Activated B cell treated with CpG ODN at 0.5 μM for 24 hours (primary cell): ENCODE results near the gene SLC29A3. TPM values are rescaled to one million over a fixed set of nuclear protein-coding genes. Genes with fewer than 3 reads are reported as not detected.
A peak's percentile ranks its signal among the peaks of the same experiment; 100 is the strongest.

Source experiments
- ATAC-seq: fragments of 200-7000 bp; cut with Tn5 transposase; one replicate; pipeline ENCODE4 v1.10.0; 2021; ENCODE audit warnings: low read depth, mild to moderate bottlenecking, moderate library complexity
- CTCF ChIA-PET: fragments of 350-600 bp; sonication (Branson Sonifier 250); formaldehyde crosslinking; loops from one replicate; lab custom pipeline; 2021; ENCODE audit warnings: antibody characterized with exemption; lab: Charles Lee
- POLR2A ChIA-PET: fragments of 350-600 bp; sonication (Branson Sonifier 250); formaldehyde crosslinking; loops from one replicate; lab custom pipeline; 2021; ENCODE audit warnings: antibody characterized with exemption; lab: Charles Lee
- DNase-seq: peaks from one replicate; pipeline ENCODE4 v3.0.0; 2022
- H3K27ac Mint-ChIP-seq: one replicate; pipeline ENCODE4 v1.8.0; 2020; ENCODE audit warnings: mixed read lengths
- H3K27me3 Mint-ChIP-seq: one replicate; pipeline ENCODE4 v1.8.0; 2021; ENCODE audit warnings: mixed read lengths
- H3K36me3 Mint-ChIP-seq: one replicate; pipeline ENCODE4 v1.8.0; 2021; ENCODE audit warnings: low read depth, mixed read lengths
- H3K4me1 Mint-ChIP-seq: one replicate; pipeline ENCODE4 v1.8.0; 2021; ENCODE audit warnings: mixed read lengths
- H3K4me3 Mint-ChIP-seq: one replicate; pipeline ENCODE4 v1.8.0; 2020; ENCODE audit warnings: mild to moderate bottlenecking, mixed read lengths
- H3K9me3 Mint-ChIP-seq: one replicate; pipeline ENCODE4 v1.8.0; 2020; ENCODE audit warnings: mixed read lengths
- CTCF ChIP-seq: fragments of 200-600 bp; IDR thresholded peaks from one replicate; pipeline ENCODE4 v1.8.0; 2022; ENCODE audit warnings: antibody characterized with exemption, mild to moderate bottlenecking
- intact Hi-C: fragments of 100-400 bp; cut with micrococcal nuclease; formaldehyde crosslinking; loops from one replicate; pipeline ENCODE4 v1.15.1; 2024
- total RNA-seq: library from RNA; stranded (reverse); gene quantifications from 2 replicates; pipeline ENCODE4 v1.2.3, GENCODE V29; 2022

SLC29A3 gene
- total RNA-seq, 1 donor from 2014 or later, result 4.3 TPM

DNA sequence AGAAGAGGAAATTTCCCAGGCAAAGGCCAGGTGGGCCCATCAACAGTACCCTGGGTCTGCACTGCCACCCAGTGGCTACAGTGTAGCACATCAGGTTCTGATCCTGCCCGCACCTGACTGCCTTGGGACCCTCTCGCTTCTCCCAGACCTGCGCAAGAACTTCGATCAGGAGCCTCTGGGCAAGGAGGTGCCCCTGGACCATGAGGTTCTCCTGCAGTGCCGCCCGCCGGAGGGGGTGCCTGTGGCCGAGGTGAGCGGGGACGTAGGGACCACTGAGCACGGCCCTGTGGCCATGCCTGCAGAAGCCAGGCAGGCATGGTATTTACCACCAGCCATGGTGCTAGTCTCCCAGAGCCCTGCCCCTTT lies 33.9 kb upstream of the SLC29A3 start:
- intact Hi-C loops, result loop anchor here (1.0 to 5.0 kb wide), 2 partner anchors 360 to 733 kb away; no protein-coding TSS in a partner anchor
- DNase-seq (peak; percentile 26), ATAC-seq (peak; percentile 76)
- TF ChIP-seq CTCF, result no peak
- POLR2A ChIA-PET, result interaction anchor here (0.9 kb wide), 1 partner anchor 9 kb away, joined by 3 read pairs; no protein-coding TSS in a partner anchor
- Mint-ChIP-seq H3K9me3 (no peaks in the 10 kb centered on the region), H3K4me3 (no peak overlapping the region), H3K27ac (no peak overlapping the region), H3K27me3 (peaks cover under 1% of the 10 kb centered on the region), H3K36me3 (no peaks in the 10 kb centered on the region), H3K4me1 (peaks cover 4% of the 10 kb centered on the region)
- CTCF ChIA-PET, result interaction anchor here (1.5 kb wide), 1 partner anchor 9 kb away, joined by 4 read pairs; no protein-coding TSS in a partner anchor

DNA sequence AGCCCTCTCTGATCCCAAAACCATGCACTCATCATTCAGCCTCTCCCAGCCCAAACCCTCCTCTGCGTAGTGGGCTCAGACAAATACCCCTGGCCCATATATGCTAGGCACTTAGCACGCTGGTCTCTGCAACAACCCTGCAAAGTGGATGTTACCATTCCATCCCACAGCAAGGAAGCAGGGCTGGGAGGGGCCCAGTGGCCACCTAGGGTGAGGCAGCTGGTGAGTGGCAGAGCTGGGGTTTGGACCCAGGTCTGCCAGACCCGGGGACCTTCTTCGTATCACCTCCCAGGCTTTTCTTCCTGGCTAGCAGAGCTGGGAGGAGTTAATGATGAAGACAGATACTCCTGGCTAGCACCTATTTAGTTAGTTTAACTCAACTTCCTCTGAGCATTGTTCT lies 33.1 kb upstream of the SLC29A3 start:
- no peaks in the 10 kb centered on the region for H3K9me3 Mint-ChIP-seq
- ATAC-seq (no peak), DNase-seq (no peak)
- no peak overlapping the region for H3K27ac Mint-ChIP-seq
- no peak overlapping the region for H3K4me3 Mint-ChIP-seq
- peaks cover 4% of the 10 kb centered on the region for H3K4me1 Mint-ChIP-seq
- intact Hi-C loops, result loop anchor here (1.0 to 5.0 kb wide), 2 partner anchors 361 to 734 kb away; no protein-coding TSS in a partner anchor
- H3K27me3 Mint-ChIP-seq, result no peaks in the 10 kb centered on the region
- no peaks in the 10 kb centered on the region for H3K36me3 Mint-ChIP-seq
- ChIA-PET CTCF (interaction anchor here (1.5 kb wide), 1 partner anchor 10 kb away, joined by 4 read pairs; no protein-coding TSS in a partner anchor), POLR2A (no interaction called here)
- no peak for TF ChIP-seq CTCF

DNA sequence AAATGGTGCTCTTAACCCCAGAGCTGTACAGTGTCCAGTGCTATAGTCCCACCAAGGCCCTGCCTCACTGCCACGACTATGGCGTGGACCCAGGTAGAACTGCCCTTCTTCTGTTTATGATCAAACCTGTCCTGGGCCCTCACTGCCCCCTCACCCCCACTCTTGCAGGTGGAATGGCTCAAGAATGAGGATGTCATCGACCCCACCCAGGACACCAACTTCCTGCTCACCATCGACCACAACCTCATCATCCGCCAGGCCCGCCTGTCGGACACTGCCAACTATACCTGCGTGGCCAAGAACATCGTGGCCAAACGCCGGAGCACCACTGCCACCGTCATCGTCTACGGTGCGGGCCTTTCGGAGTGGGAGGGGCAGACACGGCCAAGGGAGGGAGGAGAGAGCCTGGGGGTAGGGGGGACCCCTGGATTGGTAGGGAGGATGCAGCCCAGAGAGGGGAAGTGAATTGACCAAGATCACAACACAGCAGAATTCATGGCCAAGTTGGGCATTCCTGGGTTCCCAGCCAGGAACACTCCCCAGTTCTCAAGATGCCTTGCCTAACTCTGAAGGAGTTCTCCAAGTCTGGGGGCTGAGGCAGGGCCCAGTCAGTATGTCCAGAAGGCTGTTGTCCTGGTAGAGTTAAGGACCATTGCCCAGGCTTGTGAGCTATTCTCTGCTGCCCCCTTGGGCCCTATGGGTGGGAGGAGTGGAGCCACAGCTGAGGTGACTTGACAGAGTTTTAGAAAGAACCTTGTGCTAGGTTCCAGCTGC lies 32.4 kb upstream of the SLC29A3 start:
- Mint-ChIP-seq H3K27ac (no peak overlapping the region), H3K9me3 (no peaks in the 10 kb centered on the region), H3K27me3 (no peaks in the 10 kb centered on the region), H3K4me3 (no peak overlapping the region), H3K4me1 (peaks cover 4% of the 10 kb centered on the region), H3K36me3 (no peaks in the 10 kb centered on the region)
- DNase-seq (no peak), ATAC-seq (no peak)
- intact Hi-C loops, result loop anchor here (5.0 kb wide), 1 partner anchor 734 kb away; no protein-coding TSS in a partner anchor
- ChIA-PET CTCF (no interaction called here), POLR2A (no interaction called here)
- no peak for TF ChIP-seq CTCF

- H3K27ac Mint-ChIP-seq, result no peak overlapping the region
- TF ChIP-seq CTCF, result no peak
- no peak for ATAC-seq
- no peaks in the 10 kb centered on the region for H3K9me3 Mint-ChIP-seq
- no peaks in the 10 kb centered on the region for H3K27me3 Mint-ChIP-seq
- peaks cover 4% of the 10 kb centered on the region for H3K4me1 Mint-ChIP-seq
- intact Hi-C loops, result loop anchor here (5.0 kb wide), 1 partner anchor 735 kb away; no protein-coding TSS in a partner anchor
- no peak overlapping the region for H3K4me3 Mint-ChIP-seq
- DNase-seq, result no peak
- POLR2A ChIA-PET, result no interaction called here
- no peaks in the 10 kb centered on the region for H3K36me3 Mint-ChIP-seq
- CTCF ChIA-PET, result no interaction called here
Observed at GRCh38 chr10:71287456-71287855, 31.6 kb upstream of the SLC29A3 start.

- CTCF ChIA-PET, result no interaction called here
- H3K27ac Mint-ChIP-seq, result no peak overlapping the region
Observed at GRCh38 chr10:71288461-71288860, 30.6 kb upstream of the SLC29A3 start.

More at GRCh38 chr10:71288461-71288860, 30.6 kb upstream of the SLC29A3 start:
- Mint-ChIP-seq H3K27me3 (no peaks in the 10 kb centered on the region), H3K4me1 (peaks cover 4% of the 10 kb centered on the region), H3K9me3 (no peaks in the 10 kb centered on the region), H3K4me3 (no peak overlapping the region), H3K36me3 (no peaks in the 10 kb centered on the region)
- DNase-seq (no peak), ATAC-seq (no peak)
- TF ChIP-seq CTCF, result no peak
- POLR2A ChIA-PET, result no interaction called here
- intact Hi-C loops, result loop anchor here (5.0 kb wide), 1 partner anchor 736 kb away; no protein-coding TSS in a partner anchor
